Lower leg skin (tissue), 4 donors: ENCODE data around the gene NR4A2. TPM values are rescaled to one million over a fixed set of nuclear protein-coding genes. Genes with fewer than 3 reads are reported as not detected.

Experiments
- DNase-seq, 2 donors: peaks; one replicate each; pipeline ENCODE4 v3.0.0-alpha.2; 2019; ENCODE audit warnings: low spot score in 2 of 2
- H3K4me3 ChIP-seq: fragments of 200-600 bp; sonication (generic); 2 replicates; pipeline ENCODE4 v1.5.1; 2017; ENCODE audit warnings: mild to moderate bottlenecking, low read depth; ENCODE audit not compliant: poor library complexity, severe bottlenecking
- POLR2A ChIP-seq, 2 donors: fragments of 450-650 bp; IDR thresholded peaks; one replicate each; pipeline ENCODE4 v1.6.1; 2016 to 2017; ENCODE audit warnings: antibody characterized with exemption in 2 of 2, mild to moderate bottlenecking in 1 of 2, moderate library complexity in 1 of 2
- WGBS, 2 donors: methylation state at CpG; one replicate each; pipeline ENCODE4 v1.1.5; 2018; 5-methylcytosine and 5-hydroxymethylcytosine counted together
- intact Hi-C: fragments of 100-400 bp; cut with DNase I; formaldehyde crosslinking; loops from one replicate; pipeline ENCODE4 v1.15.0; 2023; ENCODE audit warnings: low total_unique reads
- total RNA-seq, 4 donors: library from RNA; depleted of rRNA; stranded (reverse); fragments of >200 nt; gene quantifications; one replicate each; pipeline ENCODE4 v1.1.0, GENCODE V29; 2016
- TF ChIP-seq, protein P1 (sequence below), 3 donors: fragments of 450-650 bp; IDR thresholded peaks; one replicate each; pipeline ENCODE4 v1.5.1; 2016; ENCODE audit warnings: antibody characterized with exemption in 3 of 3, mild to moderate bottlenecking in 3 of 3, moderate library complexity in 2 of 3

NR4A2 gene
- total RNA-seq, 4 donors from 2014 or later, result 1.8 to 11.6 (median 5.2) TPM

DNA sequence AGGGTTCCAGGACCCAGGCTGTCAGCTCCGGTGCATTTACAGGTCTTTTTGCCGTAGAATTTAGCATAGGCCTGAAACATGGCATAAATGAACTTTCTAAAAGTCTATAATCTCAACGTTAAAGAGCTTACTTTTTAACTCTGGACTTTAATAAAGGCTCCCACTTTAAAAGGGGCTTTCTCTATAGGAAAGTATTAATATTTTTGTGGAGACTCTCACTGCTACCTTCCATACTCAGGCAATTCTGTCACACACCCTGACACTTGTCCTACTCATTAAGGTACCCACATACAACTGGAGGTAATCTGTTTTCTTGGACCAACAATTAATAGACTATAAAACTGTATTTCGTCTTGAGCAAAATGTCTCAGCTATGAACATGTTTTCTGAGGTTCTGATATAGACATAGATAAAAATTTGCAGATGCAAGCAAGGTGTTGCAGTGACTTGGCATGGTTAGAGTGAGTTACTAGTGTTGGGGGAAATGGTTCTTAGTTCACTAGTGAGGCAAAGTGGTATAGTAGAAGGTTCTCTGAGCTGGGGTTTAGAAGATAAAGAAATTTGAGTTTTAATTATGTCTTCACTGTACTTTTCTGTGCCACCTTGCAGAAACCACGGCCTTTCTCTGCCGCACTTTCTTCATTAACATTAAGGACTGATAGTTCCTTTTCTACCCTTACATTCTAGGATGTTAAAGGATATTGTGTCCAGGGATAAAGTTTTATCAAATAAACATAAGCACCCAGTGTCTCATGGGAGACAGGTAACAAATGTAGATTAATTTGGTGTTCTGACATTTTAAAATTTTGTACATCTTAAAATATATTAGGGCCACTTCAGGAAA, 10.8 kb upstream of the NR4A2 start:
- H3K4me3 ChIP-seq, result peak overlapping the region; percentile 24
- WGBS, 2 donors, result 30 to 34% methylated on average over 6 of the region's 6 CpGs
- no peak for TF ChIP-seq POLR2A (IDR thresholded peaks at IDR 0.05)
- TF ChIP-seq, protein P1, sequence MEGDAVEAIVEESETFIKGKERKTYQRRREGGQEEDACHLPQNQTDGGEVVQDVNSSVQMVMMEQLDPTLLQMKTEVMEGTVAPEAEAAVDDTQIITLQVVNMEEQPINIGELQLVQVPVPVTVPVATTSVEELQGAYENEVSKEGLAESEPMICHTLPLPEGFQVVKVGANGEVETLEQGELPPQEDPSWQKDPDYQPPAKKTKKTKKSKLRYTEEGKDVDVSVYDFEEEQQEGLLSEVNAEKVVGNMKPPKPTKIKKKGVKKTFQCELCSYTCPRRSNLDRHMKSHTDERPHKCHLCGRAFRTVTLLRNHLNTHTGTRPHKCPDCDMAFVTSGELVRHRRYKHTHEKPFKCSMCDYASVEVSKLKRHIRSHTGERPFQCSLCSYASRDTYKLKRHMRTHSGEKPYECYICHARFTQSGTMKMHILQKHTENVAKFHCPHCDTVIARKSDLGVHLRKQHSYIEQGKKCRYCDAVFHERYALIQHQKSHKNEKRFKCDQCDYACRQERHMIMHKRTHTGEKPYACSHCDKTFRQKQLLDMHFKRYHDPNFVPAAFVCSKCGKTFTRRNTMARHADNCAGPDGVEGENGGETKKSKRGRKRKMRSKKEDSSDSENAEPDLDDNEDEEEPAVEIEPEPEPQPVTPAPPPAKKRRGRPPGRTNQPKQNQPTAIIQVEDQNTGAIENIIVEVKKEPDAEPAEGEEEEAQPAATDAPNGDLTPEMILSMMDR (IDR thresholded peaks at IDR 0.05), result no peak
- DNase-seq, result no peak
- intact Hi-C loops, result no loop called here

GRCh38 chr2:156342254-156343095, 10.0 kb upstream of the NR4A2 start:
- TF ChIP-seq, protein P1 (IDR thresholded peaks at IDR 0.05), result no peak
- TF ChIP-seq POLR2A (IDR thresholded peaks at IDR 0.05), result peak in 1 of 2 donors; percentile 59
- H3K4me3 ChIP-seq, result peak overlapping the region; percentile 83
- peak; percentile 93 to 99 for DNase-seq
- intact Hi-C loops, result no loop called here
- 0% methylated on average over 25 to 61 of the region's 86 CpGs for WGBS, 2 donors

GRCh38 chr2:156341452-156342253, 9.1 kb upstream of the NR4A2 start:
- 1% methylated on average over 48 to 54 of the region's 62 CpGs for WGBS, 2 donors
- DNase-seq, result peak; percentile 91 to 98
- peak overlapping the region; percentile 83 for H3K4me3 ChIP-seq
- intact Hi-C loops, result no loop called here
- peak in 1 of 2 donors; percentile 48 for TF ChIP-seq POLR2A (IDR thresholded peaks at IDR 0.05)
- TF ChIP-seq, protein P1 (IDR thresholded peaks at IDR 0.05), result no peak

DNA sequence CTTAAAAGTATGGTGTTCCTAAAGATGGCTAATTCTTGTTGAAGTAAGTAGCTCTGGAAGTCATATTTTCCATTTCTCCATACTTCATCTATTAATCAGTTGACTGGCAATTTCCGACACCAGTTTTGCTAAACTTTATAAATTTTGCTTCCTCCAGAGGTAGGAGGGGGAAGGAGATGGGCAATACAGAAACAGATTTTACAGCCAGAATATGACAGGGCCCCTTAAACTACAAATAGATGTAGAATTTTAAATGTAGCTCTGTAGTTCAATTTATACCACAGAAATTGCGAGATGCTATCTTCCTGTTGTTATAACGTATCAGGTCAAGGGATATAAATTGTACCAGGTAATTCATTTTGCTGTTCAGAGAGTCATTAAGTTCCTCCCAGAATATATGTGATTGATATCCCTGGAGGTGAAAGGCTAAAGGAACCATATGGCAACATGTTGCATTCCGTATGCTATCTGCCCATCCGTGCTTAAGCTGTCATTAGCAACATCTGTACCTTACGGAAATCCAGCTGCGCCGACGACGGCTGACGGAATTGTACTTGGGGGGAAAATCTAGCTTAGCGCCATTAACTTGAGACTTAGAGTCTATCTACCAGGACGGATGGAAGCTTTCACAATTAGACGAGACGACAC, 8.4 kb upstream of the NR4A2 start:
- TF ChIP-seq, protein P1 (IDR thresholded peaks at IDR 0.05), result no peak
- no peak for TF ChIP-seq POLR2A (IDR thresholded peaks at IDR 0.05)
- WGBS, 2 donors, result 3% methylated on average over 15 of the region's 15 CpGs
- no peak for DNase-seq
- intact Hi-C loops, result no loop called here
- peak overlapping the region; percentile 83 for H3K4me3 ChIP-seq

- intact Hi-C loops, result no loop called here
- WGBS, 2 donors, result 32 to 55% methylated on average over 1 of the region's 1 CpG
- no peak for DNase-seq
- TF ChIP-seq POLR2A (IDR thresholded peaks at IDR 0.05), result no peak
- TF ChIP-seq, protein P1 (IDR thresholded peaks at IDR 0.05), result no peak
- no peak overlapping the region for H3K4me3 ChIP-seq
These were observed 7.9 kb upstream of the NR4A2 start for GRCh38 chr2:156340377-156340776.
